Measurements from ENCODE around the gene ZNF557.

Gene ZNF557

GRCh38 chr19:7124782-7125181 is 55.3 kb downstream of the ZNF557 start:
- no peak for TF ChIP-seq CTCF (IDR thresholded peaks at IDR 0.05; ENCODE audit: low read depth, low read length)
- DNase-seq (ENCODE audit: extremely low read depth, low read depth), result no peak

GRCh38 chr19:7125221-7125620 is 55.7 kb downstream of the ZNF557 start:
- TF ChIP-seq CTCF (IDR thresholded peaks at IDR 0.05; ENCODE audit: low read depth, low read length), result no peak

GRCh38 chr19:7126132-7126531 is 56.6 kb downstream of the ZNF557 start:
- no peak for DNase-seq (ENCODE audit: extremely low read depth, low read depth)
- TF ChIP-seq CTCF (IDR thresholded peaks at IDR 0.05; ENCODE audit: low read depth, low read length), result no peak

More at GRCh38 chr19:7125221-7125620, 55.7 kb downstream of the ZNF557 start:
- no peak for DNase-seq (ENCODE audit: extremely low read depth, low read depth)

- no peak for TF ChIP-seq CTCF (IDR thresholded peaks at IDR 0.05; ENCODE audit: low read depth, low read length)
- no peak for DNase-seq (ENCODE audit: extremely low read depth, low read depth)
Measured at GRCh38 chr19:7130043-7130442, 60.5 kb downstream of the ZNF557 start.

- no peak for TF ChIP-seq CTCF (IDR thresholded peaks at IDR 0.05; ENCODE audit: low read depth, low read length)
- no peak for DNase-seq (ENCODE audit: extremely low read depth, low read depth)
Measured at GRCh38 chr19:7132054-7132453, 62.6 kb downstream of the ZNF557 start.

- DNase-seq (ENCODE audit: extremely low read depth, low read depth), result no peak
- TF ChIP-seq CTCF (IDR thresholded peaks at IDR 0.05; ENCODE audit: low read depth, low read length), result no peak
Measured at GRCh38 chr19:7137120-7137519, 67.6 kb downstream of the ZNF557 start.

Data from AG09319 (cell line).